Measurements from ENCODE around the gene XPNPEP2.
"Not testable (repeated sequence)": the region's sequence is repeated elsewhere in the genome, so short reads cannot be mapped to it uniquely, and the experiment has no call there.

XPNPEP2 gene

GRCh38 chrX:129719931-129720530, 18.7 kb upstream of the XPNPEP2 start:
- no peak for DNase-seq (ENCODE audit: low read depth in 3 of 3)

- no peak for DNase-seq (ENCODE audit: low read depth in 3 of 3)
Observed at GRCh38 chrX:129720741-129721140, 18.0 kb upstream of the XPNPEP2 start.

DNA sequence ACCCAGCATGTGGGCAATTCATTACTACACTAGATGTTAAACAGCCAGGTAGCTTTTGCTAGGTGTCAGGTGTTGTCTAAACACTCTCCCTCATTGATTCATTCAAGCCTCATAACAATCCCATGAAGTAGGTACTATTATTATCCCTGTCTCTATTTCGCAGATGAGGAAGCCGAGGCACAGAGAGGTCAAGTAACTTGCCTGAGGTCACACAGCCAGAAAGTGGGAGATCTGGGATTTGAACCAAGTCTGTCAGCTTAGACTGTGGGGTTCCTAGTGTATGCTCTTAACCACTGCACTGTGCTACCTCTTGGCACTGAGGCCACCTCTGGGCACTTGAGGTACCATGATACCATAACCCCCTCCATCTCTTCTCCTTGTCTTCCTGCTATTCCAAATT, 17.4 kb upstream of the XPNPEP2 start:
- DNase-seq (ENCODE audit: low read depth in 3 of 3), result no peak

DNA sequence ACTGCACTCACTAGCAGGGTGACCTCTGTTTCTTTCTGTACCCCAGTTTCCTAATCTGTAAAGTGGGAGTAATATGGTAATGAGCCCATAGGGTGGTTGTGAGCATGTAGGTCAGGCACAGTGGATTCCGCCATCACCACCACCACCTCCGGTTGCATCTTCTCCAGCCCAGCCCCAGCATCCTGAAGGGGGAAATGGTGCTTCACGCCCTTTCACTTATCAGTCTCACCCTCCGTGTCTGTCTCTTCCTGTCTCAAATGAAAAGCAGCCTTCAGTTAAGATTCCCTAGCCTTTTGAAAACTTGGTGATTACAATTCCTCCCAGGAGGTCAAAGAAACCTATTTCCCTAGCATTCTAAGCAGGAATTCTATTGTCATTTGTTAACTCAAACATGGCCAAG, 16.9 kb upstream of the XPNPEP2 start:
- DNase-seq (ENCODE audit: low read depth in 3 of 3), result no peak

DNA sequence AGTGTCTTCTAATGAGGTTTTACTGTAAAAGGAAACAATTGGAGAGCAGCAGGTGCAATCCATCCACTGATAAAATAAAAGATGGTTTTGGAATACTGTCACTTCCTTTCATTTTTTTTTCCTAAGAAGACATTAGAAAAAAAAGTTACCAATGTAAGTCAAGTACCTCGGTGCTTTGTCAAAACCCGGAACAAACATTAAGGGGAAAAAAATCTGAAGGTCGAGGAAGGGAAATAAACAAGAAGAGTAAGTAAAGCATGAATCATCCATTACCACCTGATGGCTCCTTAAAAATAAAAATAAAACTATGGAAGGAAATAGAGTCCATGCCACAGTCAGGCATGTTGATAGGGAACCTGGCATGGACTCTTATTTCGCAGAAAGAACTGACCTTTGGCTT, 15.3 kb upstream of the XPNPEP2 start:
- no peak for DNase-seq (ENCODE audit: low read depth in 3 of 3)

- no peak for DNase-seq (ENCODE audit: low read depth in 3 of 3)
Observed at GRCh38 chrX:129724754-129725153, 14.0 kb upstream of the XPNPEP2 start.

- DNase-seq (ENCODE audit: low read depth in 3 of 3), result peak in 2 of 3 experiments; percentile 5 to 32
Observed at GRCh38 chrX:129726307-129727111, 12.3 kb upstream of the XPNPEP2 start.

DNA sequence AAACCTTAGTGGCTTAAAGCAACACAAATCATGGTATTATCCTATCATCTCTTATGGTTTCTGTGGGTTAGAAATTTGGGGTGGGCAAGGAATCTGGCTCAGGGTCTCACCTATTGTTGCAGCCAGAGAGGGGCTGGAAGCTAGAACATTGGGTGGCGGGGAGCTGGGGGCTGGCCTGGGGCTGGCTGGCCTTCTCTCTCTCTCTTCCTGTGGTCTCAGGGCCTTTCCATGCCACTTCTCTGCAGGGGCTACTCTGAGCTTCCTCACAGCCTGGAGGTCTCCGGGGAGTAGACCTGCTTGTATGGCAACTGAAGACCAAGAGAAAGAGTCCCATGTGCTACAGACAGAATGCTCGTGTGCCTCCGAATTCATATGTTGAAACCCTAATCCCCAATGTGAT, 10.7 kb upstream of the XPNPEP2 start:
- no peak for DNase-seq (ENCODE audit: low read depth in 3 of 3)

DNA sequence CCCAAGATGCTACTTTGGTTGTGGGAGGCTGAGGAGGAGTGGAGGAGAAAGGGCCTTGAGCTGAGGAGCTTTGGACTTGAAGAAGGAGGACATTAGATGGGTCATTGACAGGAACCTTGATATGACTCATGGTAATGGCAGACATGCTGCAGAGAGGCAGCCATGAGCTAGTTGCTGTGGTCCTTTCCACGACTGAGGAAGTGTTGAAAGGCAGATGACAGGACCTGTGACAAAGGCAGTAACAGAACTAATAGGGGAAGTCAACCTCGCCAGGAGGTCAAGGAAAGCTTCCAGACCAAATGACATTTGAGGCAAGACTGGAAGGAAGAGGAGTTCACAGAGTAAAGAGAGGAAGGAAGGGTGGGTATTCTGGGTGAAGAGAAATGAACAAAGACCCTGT, 7.6 kb upstream of the XPNPEP2 start:
- no peak for DNase-seq (ENCODE audit: low read depth in 3 of 3)

DNA sequence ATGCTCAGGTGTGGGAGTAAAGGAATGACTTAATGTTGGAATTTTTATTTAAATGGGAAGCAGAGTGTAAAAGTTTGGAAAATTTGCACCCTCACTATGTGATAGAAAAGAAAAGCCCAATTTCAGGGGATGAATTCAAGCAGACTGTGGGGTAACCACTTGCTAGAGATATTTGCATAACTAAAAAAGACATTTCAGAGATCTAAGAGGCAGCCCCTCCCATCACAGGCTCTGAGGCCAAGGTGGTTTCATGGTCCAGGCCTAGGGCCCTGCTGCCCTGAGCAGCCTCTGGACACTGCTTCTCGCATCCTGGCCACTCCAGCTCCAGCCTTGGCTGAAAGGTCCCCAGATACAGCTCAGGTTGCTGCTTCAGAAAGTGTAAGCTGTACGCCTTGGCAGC, 5.9 kb upstream of the XPNPEP2 start:
- DNase-seq (ENCODE audit: low read depth in 3 of 3), result no peak

GRCh38 chrX:129733335-129733734, 5.4 kb upstream of the XPNPEP2 start:
- DNase-seq (ENCODE audit: low read depth in 3 of 3), result no peak

- no peak for DNase-seq (ENCODE audit: low read depth in 3 of 3)
Observed at GRCh38 chrX:129736491-129736890, 2.3 kb upstream of the XPNPEP2 start.

DNA sequence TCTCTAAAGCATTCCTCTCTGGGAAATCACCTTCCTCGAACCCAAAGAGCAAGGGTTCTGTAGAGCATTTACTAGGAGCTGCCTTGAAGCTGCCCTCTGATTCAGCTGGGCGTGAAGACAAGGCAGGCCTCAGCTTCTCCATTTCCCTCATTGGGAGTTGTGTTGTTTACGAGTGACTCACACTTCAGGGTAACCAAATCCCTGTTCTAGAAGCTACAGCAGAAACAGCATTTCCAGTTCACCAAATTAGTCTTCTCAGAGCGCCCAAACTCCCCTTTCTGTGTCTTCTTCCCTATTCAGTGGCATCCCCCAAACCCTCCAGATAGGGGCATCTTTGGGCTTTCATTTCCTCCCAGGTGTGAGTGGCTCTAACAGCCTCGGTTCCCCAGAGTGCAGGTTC, 863 bp upstream of the XPNPEP2 start:
- no peak for DNase-seq (ENCODE audit: low read depth in 3 of 3)

DNA sequence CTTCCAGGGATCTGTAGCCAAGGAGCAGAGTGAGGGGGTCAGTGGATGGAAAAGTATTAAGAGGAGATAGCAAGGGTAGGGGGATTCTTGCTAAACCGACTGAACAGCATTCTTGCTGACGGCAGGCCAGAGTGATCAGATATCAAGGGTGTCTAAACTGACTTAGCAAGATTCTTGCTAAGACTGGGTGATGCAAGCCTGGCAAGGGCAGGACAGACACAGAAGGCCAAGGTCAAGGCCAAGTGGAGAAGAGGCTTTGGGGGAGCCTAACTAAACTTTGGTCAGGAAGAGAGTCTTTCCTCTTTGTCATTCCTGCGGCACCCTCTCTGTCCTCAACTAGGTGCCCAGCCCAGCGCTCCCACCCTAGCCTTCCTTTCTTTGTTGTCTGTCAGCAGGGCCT, 799 bp downstream of the XPNPEP2 start:
- no peak for DNase-seq (ENCODE audit: low read depth in 3 of 3)

DNA sequence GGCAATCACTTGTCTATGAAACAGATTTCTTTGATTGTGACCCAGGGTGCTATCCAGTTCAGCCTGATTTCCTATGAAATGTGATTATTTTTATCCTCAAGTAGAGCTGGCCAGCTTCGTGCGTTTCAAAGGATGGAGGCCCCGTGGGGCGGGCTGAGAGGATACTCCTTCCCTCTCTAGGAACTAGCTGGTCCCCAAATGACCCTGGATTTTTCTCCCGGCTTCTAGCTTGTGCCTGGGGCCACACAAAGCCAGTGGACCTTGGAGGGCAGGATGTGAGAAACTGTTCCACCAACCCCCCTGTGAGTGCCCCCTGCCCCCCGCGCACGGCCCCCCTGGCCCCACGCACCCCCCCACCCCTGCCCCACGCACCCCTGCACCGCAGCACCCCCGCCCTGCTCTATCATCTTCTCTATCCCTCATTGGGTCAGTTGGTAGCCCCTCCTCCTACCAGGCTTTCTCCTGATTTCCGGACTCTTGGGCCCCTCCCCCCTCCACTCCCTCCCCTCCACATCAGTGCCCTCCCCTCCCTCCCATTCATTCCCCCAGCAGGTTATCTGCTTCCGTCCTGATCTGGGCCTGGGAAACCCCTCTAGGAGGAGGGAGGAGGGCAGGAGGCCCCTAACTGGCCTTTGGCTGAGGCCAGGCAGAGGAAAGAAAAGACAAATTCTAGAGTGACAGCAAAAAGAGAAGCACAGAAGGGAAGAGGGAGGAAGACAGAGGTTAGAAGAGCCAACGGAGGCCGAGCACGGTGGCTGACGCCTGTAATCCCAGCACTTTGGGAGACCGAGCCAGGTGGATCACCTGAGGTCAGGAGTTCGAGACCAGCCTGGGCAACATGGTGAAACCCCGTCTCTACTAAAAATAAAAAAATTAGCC, 3.3 kb downstream of the XPNPEP2 start:
- DNase-seq (ENCODE audit: low read depth in 3 of 3), result no peak

DNA sequence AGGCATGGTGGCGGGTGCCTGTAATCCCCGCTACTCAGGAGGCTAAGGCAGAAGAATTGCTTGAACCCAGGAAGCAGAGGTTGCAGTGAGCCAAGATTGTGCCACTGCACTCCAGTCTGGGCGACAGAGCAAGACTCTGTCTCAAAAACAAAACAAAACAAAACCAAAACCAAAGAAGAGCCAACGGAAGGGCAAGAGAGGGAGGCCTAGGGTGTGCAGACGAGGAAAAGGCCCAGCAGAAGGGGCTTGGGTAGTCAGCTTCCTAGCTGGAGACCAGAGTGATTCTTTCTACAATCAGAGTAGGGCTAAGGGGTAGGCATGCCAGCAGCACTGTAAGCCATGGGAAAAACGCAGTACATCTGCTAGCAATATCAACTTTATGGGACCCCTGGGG, 4.0 kb downstream of the XPNPEP2 start:
- DNase-seq (ENCODE audit: low read depth in 3 of 3), result not testable (repeated sequence)

- DNase-seq (ENCODE audit: low read depth in 3 of 3), result no peak
Observed at GRCh38 chrX:129743821-129744220, 5.0 kb downstream of the XPNPEP2 start.

DNA sequence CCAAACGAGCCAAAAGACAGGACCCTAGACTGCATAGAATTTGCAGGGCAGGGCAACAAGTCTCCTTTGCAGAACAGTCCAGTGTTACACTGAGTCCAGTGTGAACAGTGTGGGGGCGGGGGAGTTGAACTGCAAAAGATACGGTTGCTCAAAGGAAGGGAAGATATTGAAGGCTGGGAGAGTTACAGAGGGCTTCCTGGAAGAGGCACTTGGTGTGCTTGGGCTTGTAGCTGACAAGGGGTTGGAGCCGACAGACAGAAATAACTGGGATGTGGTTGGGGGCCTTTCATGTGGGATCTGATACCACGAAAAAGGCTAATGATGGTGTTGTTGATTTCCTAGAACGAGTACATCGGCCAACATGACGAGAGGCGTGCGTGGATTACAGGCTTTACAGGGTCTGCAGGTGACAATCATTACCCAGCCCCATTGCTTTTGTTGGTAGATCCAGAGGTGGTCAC, 6.1 kb downstream of the XPNPEP2 start:
- no peak for DNase-seq (ENCODE audit: low read depth in 3 of 3)

DNA sequence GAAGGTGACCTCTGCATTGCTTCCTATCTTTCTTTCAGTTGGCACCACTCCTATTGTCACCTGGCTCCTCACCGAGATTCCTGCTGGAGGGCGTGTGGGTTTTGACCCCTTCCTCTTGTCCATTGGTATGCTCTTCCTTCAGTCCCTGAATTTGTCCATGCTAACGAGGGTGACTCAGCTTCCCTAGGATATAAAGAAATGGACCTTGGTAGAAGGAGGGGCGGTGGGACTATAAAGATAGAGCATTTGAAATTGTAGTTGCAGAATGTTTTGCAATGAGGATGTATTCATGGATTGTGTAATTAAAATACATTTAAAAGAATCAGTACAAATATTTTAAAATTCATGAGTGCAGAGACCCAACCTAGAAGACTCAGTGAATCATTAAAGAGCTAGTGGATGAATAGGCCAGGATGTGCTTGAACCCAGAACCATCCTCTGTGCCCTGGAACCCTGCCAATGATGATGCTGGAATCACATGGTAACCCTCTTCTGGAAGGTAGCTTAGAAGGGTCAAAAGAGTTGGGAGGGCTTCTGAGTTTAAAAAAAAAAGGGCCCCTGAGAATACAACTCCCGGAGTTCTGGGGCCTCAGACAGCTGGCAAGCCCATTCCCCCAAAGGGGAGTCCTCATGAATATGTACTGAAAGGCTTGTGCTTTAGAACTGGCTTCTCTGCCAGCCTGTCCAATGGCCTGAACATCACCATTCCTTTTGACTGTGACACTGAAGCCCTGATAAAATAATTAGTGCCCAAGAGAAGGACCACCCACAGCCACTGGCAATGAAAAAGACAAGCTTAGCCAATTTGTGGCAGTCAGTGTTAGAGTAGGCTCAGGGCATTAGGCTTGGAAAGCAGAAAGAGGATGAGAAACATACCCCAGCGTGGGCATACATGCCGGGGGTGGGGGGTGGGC, 8.0 kb downstream of the XPNPEP2 start:
- DNase-seq (ENCODE audit: low read depth in 3 of 3), result no peak

DNA sequence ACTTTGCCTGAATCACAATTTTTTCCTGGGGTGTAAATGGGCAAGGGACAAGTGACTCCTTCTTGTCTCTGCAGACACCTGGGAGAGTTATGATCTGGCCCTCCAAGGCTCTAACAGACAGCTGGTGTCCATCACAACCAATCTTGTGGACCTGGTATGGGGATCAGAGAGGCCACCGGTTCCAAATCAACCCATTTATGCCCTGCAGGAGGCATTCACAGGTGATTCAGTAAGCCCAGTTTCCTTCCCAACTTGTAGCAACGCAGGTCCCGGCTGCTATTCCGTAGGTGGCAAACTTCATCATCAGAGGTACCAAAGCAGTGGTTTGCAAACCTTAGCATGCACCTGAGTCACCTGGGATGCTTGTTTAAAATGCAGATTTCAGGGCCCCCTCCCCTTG, 8.8 kb downstream of the XPNPEP2 start:
- DNase-seq (ENCODE audit: low read depth in 3 of 3), result no peak

DNA sequence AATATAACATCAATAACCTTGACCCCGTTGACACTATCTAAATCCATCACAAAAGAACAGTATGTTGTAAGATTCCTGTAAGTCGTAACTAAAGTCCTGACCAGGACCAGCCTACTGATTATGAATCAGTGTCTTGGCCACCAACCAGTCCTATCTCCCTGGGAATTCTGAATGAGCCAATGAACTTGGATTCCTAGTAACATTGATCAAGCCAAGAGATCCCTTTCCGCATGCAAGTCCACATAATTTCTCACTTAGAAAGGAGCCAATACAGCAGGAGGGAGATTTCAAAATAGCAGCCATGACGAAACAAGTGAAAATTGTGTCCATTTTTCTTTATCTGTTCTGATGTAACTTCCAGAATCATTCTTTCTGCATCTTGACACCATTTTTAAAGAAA, 9.5 kb downstream of the XPNPEP2 start:
- DNase-seq (ENCODE audit: low read depth in 3 of 3), result no peak
